ENCODE data around the gene PKD1. TPM values are rescaled to one million over a fixed set of nuclear protein-coding genes. Genes with fewer than 3 reads are reported as not detected.

PKD1 gene
- total RNA-seq, 1 experiment from 2014 or later, result 82.0 TPM

DNA sequence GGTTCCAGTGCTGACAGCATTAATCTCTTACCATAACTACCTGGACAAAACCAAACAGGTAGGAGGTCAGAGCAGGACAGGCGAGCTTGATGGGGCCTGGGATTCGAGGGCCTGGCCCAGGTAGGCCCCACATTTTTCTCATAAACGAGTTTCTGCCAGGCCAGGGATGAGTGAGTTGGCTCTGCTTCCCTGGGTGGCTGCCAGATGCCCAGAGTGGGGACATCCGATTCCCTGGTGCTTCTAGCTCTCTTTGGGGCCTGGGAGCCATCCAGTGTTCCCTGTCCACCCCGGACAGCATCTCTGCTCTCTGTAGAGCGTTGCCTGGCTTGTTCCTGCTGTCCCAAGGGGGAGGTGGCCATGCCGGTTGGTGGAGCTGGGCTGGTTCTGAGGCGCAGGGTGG, 62.8 kb downstream of the PKD1 start:
- CTCF ChIA-PET, result no interaction called here
- DNase-seq, result no peak
- TF ChIP-seq, protein P1, sequence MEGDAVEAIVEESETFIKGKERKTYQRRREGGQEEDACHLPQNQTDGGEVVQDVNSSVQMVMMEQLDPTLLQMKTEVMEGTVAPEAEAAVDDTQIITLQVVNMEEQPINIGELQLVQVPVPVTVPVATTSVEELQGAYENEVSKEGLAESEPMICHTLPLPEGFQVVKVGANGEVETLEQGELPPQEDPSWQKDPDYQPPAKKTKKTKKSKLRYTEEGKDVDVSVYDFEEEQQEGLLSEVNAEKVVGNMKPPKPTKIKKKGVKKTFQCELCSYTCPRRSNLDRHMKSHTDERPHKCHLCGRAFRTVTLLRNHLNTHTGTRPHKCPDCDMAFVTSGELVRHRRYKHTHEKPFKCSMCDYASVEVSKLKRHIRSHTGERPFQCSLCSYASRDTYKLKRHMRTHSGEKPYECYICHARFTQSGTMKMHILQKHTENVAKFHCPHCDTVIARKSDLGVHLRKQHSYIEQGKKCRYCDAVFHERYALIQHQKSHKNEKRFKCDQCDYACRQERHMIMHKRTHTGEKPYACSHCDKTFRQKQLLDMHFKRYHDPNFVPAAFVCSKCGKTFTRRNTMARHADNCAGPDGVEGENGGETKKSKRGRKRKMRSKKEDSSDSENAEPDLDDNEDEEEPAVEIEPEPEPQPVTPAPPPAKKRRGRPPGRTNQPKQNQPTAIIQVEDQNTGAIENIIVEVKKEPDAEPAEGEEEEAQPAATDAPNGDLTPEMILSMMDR (IDR thresholded peaks at IDR 0.05; ENCODE audit: unreplicated experiment), result no peak
- H3K4me3 Mint-ChIP-seq (ENCODE audit: low read depth, unreplicated experiment), result no peak overlapping the region
- no peaks in the 10 kb centered on the region for H3K27me3 Mint-ChIP-seq (ENCODE audit: unreplicated experiment)
- no peak overlapping the region for H3K27ac Mint-ChIP-seq (ENCODE audit: unreplicated experiment)
- intact Hi-C loops (cut with micrococcal nuclease; ENCODE audit: unreplicated experiment), result no loop called here
- H3K4me1 Mint-ChIP-seq (ENCODE audit: low read depth, unreplicated experiment), result no peaks in the 10 kb centered on the region
- no TSS peak for BruUV-seq (replicated peaks)
- H3K36me3 Mint-ChIP-seq (ENCODE audit: insufficient read depth, unreplicated experiment), result peaks cover 69% of the 10 kb centered on the region
- H3K9me3 Mint-ChIP-seq (ENCODE audit: low read depth, unreplicated experiment), result no peaks in the 10 kb centered on the region

DNA sequence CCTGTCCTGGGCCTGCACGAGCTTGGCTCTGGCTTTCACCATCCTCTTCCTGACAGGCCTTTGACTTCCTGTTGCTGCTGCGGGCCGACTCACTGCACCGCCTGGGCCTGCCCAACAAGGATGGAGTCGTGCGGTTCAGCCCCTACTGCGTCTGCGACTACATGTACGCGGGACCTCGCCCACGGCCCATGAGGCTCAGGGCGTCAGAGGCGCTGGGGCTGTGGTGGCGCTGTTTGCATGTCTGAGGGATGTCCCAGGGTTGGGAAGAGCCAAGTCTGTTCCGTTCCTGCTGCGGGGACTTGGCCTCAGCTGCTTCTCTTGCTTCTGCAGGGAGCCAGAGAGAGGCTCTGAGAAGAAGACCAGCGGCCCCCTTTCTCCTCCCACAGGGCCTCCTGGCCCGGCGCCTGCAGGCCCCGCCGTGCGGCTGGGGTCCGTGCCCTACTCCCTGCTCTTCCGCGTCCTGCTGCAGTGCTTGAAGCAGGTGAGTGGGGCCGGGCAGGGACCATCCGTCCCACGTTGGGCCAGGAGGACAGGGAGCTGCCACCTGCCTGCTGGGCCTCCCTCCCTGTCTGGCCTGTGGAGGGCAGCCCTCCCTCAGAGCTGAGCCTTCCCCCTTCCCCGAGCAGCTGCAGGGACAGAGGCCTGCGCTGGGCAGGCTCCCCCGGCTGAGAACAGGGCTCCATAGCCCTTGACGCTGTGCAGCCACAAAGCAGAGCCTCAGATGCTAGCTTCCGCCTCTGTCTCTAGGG, 64.1 kb downstream of the PKD1 start:
- CTCF ChIA-PET, result interaction anchor here (0.5 kb wide), 1 partner anchor 21 kb away, joined by 5 read pairs; no protein-coding TSS in a partner anchor
- no peaks in the 10 kb centered on the region for H3K9me3 Mint-ChIP-seq (ENCODE audit: low read depth, unreplicated experiment)
- H3K36me3 Mint-ChIP-seq (ENCODE audit: insufficient read depth, unreplicated experiment), result peaks cover 62% of the 10 kb centered on the region
- no peak for DNase-seq
- intact Hi-C loops (cut with micrococcal nuclease; ENCODE audit: unreplicated experiment), result no loop called here
- no peak overlapping the region for H3K27ac Mint-ChIP-seq (ENCODE audit: unreplicated experiment)
- TF ChIP-seq, protein P1 (IDR thresholded peaks at IDR 0.05; ENCODE audit: unreplicated experiment), result no peak
- no peak overlapping the region for H3K4me3 Mint-ChIP-seq (ENCODE audit: low read depth, unreplicated experiment)
- H3K27me3 Mint-ChIP-seq (ENCODE audit: unreplicated experiment), result no peaks in the 10 kb centered on the region
- H3K4me1 Mint-ChIP-seq (ENCODE audit: low read depth, unreplicated experiment), result no peaks in the 10 kb centered on the region
- BruUV-seq (replicated peaks), result no TSS peak

DNA sequence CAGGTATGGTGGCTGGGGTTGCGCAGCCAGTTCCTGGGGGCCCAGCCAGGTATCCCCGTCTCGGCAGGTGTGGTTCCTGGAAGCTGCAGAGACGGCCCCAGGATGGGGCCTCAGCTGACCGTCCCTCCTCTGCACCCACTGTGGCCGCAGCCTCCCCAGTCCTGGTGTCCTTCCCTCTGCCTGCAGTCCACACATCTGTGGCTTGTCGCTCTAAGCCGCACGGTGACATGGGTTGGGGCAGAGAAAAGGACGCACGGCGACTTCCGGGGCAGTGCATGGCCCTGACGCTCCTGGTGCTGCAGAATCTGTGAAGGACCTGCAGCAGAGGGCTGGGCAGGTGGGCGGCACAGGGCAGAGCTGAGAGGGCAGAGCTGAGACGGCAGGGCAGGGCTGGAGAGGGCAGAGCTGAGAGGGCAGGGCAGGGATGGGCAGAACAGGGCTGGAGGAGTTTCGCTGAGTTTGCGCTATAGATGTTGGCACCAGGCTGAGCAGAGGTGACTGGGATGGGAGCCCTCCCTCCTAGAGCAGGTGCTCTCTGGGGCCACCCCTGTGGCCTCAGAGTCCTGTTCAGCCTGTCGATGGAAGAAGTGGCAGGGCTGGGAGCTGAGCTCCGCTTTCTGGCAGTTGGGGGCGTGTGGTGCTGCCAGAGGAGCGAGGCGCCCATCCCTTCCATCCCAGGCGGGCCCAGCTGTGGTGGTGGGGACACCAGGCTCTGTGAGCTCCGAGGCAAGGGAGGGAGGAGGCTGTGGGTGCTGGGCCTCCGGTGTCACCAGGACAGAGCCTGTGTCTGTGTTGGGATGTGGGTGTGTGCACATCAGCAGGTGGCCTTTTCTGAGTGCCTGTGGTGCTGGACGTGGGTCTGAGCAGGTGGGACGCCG, 64.9 kb downstream of the PKD1 start:
- CTCF ChIA-PET, result interaction anchor here (0.5 kb wide), 1 partner anchor 1186 kb away, joined by 7 read pairs; no protein-coding TSS in a partner anchor
- no peak for DNase-seq
- no TSS peak for BruUV-seq (replicated peaks)
- Mint-ChIP-seq H3K4me1 (ENCODE audit: low read depth, unreplicated experiment) (no peaks in the 10 kb centered on the region), H3K27ac (ENCODE audit: unreplicated experiment) (no peak overlapping the region), H3K4me3 (ENCODE audit: low read depth, unreplicated experiment) (no peak overlapping the region), H3K36me3 (ENCODE audit: insufficient read depth, unreplicated experiment) (peaks cover 55% of the 10 kb centered on the region), H3K9me3 (ENCODE audit: low read depth, unreplicated experiment) (no peaks in the 10 kb centered on the region), H3K27me3 (ENCODE audit: unreplicated experiment) (no peaks in the 10 kb centered on the region)
- TF ChIP-seq, protein P1 (IDR thresholded peaks at IDR 0.05; ENCODE audit: unreplicated experiment), result no peak
- intact Hi-C loops (cut with micrococcal nuclease; ENCODE audit: unreplicated experiment), result no loop called here

DNA sequence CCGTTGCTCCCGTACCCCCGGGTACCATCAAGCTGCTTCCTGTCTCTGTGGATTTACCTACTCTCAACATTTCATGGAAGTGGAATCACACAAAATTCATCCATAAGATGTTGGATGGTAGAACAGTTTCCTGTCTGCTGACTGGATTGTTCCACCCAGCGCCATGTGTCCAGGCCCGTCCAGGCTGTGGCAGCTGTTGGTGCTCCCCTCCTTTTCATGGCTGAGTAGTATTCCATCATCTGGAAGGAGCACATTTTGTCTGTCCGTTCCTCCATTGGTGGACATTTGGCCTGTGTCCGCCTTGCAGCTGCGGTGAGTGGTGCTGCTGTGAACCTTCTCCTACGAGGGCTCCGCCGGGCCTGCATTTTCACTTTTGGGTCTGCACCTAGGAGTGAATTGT, 69.6 kb downstream of the PKD1 start:
- CTCF ChIA-PET, result interaction anchor here (0.6 kb wide), 1 partner anchor 770 kb away, joined by 3 read pairs; no protein-coding TSS in a partner anchor
- TF ChIP-seq, protein P1 (IDR thresholded peaks at IDR 0.05; ENCODE audit: unreplicated experiment), result no peak
- BruUV-seq (replicated peaks), result no TSS peak
- H3K36me3 Mint-ChIP-seq (ENCODE audit: insufficient read depth, unreplicated experiment), result peaks cover 33% of the 10 kb centered on the region
- H3K4me1 Mint-ChIP-seq (ENCODE audit: low read depth, unreplicated experiment), result no peaks in the 10 kb centered on the region
- no peak for DNase-seq
- no peak overlapping the region for H3K4me3 Mint-ChIP-seq (ENCODE audit: low read depth, unreplicated experiment)
- intact Hi-C loops (cut with micrococcal nuclease; ENCODE audit: unreplicated experiment), result no loop called here
- no peak overlapping the region for H3K27ac Mint-ChIP-seq (ENCODE audit: unreplicated experiment)
- H3K9me3 Mint-ChIP-seq (ENCODE audit: low read depth, unreplicated experiment), result no peaks in the 10 kb centered on the region
- no peaks in the 10 kb centered on the region for H3K27me3 Mint-ChIP-seq (ENCODE audit: unreplicated experiment)
